GM18502 (cell line): ENCODE data around the gene TYK2.

Experiments used
- ATAC-seq: cut with Tn5 transposase; IDR thresholded peaks from one replicate; pipeline ENCODE4 v1.9.1; 2021; ENCODE audit warnings: mild to moderate bottlenecking; ENCODE audit not compliant: unreplicated experiment, poor library complexity

Gene TYK2

GRCh38 chr19:10317045-10317856 is 63.1 kb downstream of the TYK2 start:
- ATAC-seq, result no peak

GRCh38 chr19:10316229-10317044 is 63.9 kb downstream of the TYK2 start:
- ATAC-seq, result peak; percentile 11

- peak; percentile 66 for ATAC-seq
Observed at GRCh38 chr19:10315335-10316214, 64.8 kb downstream of the TYK2 start, which contains the start of gene FDX2. Gene FDX2 (minus strand): TSS chr19:10316015. CDS start chr19:10315996, 19 bp downstream.

GRCh38 chr19:10309423-10309822 is 70.9 kb downstream of the TYK2 start, which contains the start of gene ZGLP1:
Gene ZGLP1 (minus strand): TSS chr19:10309815.
- ATAC-seq, result no peak

DNA sequence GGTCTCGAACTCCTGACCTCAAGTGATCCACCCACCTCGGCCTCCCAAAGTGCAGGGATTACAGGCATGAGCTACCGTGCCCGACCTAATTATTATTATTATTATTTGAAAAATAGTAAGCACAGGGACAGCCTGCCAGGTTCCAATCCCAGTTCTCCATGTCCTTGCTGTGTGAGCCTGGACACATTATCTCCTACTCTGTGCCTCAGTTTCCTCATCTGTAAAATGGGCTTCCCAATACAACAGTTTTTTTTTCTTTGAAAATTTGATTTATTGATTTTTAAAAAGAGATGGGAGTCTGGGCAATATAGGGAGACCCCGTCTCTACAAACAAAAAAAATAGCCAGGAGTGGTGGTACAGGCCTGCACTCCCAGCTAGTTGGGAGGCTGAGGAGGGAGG is 74.0 kb downstream of the TYK2 start:
- ATAC-seq, result no peak

DNA sequence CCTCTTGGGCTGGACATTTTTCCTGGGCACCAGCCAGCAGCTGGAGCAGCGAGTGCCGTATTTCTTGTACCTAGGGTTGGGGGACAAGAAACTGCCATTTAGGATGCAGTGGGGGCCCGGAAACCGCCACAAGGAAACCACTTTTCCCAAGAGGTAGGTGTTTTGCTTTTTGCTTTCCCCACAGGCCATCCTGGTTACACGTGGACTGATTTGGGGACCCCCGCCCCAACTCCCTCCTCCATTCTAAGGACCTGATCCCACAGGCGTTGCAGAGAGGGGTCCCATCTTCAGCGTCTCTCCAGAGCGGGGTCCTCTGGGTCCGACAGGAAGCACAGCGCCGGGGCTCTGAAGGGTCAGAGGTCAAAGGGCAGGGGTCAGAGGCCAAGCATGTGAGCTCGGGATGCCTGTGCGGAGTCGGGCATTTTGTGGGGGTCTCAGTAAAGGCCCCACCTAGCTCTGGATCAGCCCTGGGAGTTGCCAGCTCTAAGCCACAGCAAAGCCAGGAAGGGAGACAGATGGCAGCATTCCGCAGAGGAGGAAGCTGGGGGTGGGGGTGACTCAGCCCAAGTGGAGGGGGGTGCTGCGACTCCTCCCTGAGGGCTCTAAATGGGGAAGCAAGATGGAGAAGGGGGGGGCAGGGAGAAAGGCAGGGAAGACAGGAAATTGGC is 75.1 kb downstream of the TYK2 start:
- ATAC-seq, result no peak
